HG03565 (cell line): Measurements from ENCODE around the gene SEC14L6.
"Not testable (repeated sequence)": the region's sequence is repeated elsewhere in the genome, so short reads cannot be mapped to it uniquely, and the experiment has no call there.

Experiments used
- ATAC-seq: cut with Tn5 transposase; IDR thresholded peaks from one replicate; pipeline ENCODE4 v1.9.1; 2021; ENCODE audit warnings: mild to moderate bottlenecking, moderate library complexity; ENCODE audit not compliant: unreplicated experiment

Gene SEC14L6

GRCh38 chr22:30546616-30547015, at the start of gene SEC14L6:
Gene SEC14L6 (minus strand): TSS chr22:30546741. CDS start chr22:30546682, 59 bp downstream.
- ATAC-seq, result no peak

DNA sequence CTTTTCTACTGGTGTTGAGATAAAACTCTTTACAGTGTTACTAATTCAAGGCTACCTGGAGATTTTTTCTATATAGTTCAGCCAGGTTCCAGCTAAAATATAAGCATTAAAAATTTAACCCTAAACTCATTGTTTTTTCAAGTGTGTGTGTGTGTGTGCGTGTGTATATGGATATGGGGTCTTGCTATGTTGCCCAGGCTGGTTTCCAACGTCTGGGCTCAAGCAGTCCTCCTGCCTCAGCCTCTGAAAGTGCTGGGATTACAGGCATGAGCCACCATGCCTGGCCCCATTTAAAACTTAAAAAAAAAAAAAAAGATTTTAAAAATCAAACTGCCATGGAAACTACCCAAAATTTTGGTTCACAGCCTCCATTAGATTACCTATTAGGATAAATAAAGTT, 49.7 kb upstream of the SEC14L6 start:
- ATAC-seq, result no peak

DNA sequence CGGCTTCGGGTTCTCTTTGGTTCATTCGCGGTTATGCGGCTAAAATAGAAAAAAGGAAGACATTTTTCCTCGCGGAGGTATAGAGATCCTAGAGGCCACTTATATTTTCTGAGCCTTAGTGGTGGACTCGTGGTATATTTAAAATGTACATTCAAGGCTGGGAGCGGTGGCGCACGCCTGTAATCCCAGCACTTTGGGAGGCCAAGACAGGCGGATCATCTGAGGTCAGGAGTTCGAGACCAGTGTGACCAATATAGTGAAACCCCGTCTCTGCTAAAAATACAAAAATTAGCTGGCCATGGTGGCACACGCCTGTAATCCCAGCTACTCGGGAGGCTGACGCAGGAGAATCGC, 45.8 kb upstream of the SEC14L6 start:
- not testable (repeated sequence) for ATAC-seq

DNA sequence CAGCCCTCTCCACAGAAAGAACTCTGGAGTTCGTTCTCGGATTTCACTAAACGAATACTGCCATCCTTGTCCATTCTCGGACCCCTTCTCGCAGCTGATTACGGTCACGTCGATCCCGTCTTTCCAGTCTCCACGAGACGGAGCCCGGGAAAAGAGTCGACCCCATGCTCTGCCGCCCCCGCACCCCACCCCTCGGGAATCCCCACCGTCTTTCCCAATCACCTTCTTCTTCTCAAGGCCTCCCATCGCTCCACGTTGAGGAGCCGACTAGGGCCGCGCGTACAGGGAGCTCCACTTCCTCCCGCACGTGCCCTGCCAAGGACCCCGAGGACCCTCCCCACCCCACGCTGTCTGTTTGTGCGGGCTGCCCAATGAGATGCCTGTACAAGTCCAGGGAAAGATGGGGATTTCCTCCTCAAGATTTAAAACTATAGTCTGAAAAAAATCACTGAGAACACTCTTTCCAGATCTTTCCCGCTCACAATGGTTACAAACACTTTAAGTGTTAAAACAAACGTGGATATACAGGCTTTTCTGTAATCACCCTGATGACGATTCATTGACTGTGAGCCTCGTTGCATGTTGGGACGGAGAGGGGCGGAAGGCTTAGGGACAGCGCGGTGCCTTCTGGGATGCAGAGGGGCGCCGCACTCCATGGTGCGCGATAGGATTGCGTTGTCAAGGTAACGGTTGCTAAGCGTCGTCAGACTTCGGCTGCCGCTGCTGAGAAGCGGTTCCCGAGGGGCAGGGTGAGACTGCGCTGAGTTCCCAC, 45.2 kb upstream of the SEC14L6 start, which contains the start of gene PES1:
TSS of gene PES1 (minus strand) at position 323 of the 772 bp plus-strand sequence. CDS start at position 246, 77 bp downstream.
- ATAC-seq, result peak; percentile 93

DNA sequence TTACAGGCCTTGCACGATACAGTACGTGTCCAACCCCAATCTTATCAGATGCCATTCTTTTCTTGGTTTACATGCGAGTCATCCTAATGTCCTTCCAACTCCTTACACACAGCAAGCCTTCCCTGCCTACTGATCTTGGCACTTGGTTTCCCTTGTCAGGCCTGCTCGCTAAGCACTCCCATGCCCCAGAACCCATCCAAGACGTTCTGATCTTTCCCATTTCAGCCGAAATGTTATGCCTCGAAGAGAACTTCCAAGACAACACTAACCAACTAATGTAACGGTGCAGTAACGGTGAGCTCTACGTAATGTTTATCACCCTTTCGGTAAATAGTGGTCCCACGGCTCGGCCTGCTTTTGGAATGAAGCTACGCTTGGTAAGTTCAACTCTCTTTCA, 44.6 kb upstream of the SEC14L6 start:
- ATAC-seq, result no peak

GRCh38 chr22:30586414-30586813, 39.9 kb upstream of the SEC14L6 start:
- no peak for ATAC-seq

GRCh38 chr22:30584441-30584840, 37.9 kb upstream of the SEC14L6 start:
- no peak for ATAC-seq

- no peak for ATAC-seq
These were observed 36.4 kb upstream of the SEC14L6 start for GRCh38 chr22:30582788-30583545.

DNA sequence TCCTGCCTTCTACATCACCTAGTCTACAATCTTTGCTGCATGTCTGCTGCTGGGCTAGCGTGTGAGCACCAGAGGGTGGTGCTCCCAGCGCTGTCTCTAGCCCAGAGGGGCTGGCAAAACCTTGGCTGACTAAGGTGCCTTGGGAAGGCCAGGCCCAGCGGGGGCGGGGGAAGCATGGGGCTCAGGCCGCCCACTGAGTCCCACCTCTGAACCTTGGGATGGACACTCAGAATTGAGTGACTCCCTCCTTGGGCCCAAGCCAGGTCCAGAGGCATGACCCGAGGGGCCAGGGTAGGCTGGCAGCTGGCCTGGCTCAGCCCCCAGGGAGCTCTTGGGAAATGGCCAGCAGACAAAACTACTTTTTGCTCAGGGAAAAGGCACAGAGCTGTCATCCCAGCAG, 35.5 kb upstream of the SEC14L6 start:
- no peak for ATAC-seq

- ATAC-seq, result no peak
These were observed 34.4 kb upstream of the SEC14L6 start for GRCh38 chr22:30580896-30581295.

DNA sequence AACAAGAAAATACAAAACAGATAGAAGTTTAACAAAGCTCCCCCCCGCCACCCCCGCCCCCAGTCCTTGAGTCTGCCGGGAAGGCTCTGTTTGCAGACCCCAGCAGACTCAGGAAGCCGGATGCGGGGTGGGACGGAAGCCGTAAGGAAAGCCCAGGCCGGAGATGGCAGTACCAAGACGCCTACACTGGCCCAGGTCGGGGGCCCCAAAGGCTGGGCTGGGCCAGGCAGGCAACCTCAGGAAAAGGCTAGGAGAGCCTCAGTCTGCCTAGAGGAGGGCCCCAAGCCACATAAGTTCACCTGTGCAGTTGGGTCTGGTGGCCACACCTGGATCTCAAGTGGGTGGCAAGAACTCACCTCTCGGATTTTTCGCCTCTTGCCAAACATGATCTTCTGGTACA, 31.9 kb upstream of the SEC14L6 start:
- ATAC-seq, result no peak

GRCh38 chr22:30575859-30576258, 29.3 kb upstream of the SEC14L6 start:
- no peak for ATAC-seq

DNA sequence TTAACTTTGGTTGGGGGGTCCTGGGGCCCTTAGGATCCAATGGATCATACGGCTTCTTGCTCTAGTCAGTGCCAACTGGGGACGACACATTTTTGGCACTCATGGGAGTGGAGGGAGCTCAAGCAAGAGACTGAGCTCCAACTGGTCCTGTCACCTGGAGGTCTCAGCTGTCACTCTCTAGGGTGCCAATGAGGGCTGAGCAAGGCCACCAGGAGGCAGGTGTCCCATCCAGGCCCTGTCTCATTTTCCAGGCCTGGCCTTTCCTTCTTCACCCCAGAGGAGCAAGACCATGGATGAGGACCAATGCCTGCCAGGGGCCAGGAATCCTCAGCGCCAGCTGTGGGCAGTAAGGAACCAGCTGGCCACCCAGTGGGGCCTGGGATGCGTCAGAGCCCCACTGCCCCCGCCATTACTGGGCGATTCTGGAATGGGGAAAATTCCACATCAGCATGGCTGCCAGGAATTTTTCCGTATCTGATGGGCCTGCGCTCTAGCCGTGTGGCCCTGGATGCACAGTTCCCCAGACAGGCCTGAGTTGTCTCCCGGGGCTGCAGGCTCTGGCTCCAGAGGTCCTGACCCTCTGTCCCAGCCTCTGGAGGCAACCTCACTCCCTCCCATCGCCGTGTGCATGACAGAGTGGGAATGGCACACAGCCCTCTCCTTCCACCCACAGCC, 28.6 kb upstream of the SEC14L6 start:
- ATAC-seq, result no peak

GRCh38 chr22:30574095-30574981, 27.8 kb upstream of the SEC14L6 start, which contains the start of gene GAL3ST1:
Gene GAL3ST1 (minus strand): TSS chr22:30574665. CDS start chr22:30557392, 17,273 bp downstream.
- no peak for ATAC-seq

DNA sequence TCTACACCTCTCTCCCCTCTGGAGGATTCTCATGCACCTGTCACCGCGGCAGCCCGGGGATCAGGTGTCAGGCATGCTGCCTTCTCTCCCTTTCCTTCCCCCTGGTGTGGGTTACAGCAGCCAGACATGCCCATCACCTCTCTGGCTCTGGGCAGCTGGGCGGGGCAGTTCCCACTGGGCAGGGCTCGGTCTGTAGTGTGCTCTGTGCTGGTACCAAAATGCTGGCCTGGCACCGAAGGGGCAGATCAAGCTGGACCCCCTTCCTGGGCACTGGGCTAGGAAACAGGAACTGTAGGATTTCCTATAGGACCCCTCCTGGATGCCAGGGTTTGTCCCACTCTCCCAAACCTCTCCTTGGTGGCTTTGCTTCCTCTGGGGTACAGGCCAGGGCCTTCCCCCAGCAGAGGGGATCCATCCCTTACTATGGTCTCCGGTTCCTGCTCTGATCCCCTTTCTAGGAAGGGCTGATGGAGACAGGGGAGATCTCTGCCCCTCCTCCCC, 27.1 kb upstream of the SEC14L6 start:
- ATAC-seq, result no peak

DNA sequence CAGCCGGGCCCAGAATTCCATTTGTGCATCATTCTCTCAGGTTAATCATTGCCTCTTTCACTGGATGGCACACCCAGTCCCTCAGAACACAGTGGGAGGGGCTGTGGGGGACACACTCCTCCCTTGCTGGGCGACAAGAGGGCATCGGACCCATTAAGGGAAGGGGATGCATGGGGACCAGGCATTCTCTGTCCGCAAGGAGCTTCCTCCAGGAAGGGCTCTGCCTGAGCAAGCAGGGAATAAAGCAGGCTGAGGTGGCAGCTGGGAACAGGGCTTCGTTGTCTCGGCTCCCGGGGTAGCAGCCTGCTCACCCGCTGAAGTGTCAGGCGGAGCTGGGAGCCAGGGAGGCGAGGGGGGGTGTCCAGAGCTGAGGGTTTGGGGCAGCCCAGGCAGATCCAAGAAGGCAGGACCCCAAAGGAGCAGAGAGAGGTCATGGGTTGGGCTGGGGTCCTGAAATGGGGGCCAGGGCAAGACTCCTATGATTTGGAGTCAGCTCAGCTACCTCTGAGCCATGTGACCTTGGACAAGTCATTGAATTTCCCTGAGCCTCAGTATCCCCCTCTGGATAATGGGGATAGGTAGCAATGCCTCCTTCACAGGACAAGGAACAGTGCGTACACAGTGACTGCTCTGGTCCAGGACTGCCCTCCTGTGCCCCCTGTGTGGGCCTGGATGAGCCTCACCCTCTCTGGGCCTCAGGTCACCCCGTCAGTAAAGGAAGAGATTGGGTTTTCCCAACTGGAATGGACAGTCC, 26.5 kb upstream of the SEC14L6 start:
- no peak for ATAC-seq

DNA sequence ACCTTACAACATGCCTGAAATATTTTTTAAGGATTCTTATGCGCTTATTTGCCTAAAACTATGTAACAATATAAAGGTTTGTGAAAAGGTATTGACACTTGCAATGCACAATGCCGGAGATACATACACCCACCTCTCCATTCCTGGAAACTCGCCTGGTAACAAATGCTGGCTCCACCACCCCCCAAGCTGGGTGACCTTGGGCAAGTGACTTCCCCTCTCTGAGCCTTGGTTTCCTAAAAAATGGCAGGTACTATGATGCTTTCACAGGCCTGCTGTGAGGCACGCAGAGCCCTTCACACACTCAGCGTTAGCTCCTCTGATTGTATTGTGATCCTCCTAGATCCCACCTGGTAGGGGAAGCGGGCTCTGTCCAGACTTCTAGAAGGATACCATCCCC, 25.7 kb upstream of the SEC14L6 start:
- ATAC-seq, result no peak

DNA sequence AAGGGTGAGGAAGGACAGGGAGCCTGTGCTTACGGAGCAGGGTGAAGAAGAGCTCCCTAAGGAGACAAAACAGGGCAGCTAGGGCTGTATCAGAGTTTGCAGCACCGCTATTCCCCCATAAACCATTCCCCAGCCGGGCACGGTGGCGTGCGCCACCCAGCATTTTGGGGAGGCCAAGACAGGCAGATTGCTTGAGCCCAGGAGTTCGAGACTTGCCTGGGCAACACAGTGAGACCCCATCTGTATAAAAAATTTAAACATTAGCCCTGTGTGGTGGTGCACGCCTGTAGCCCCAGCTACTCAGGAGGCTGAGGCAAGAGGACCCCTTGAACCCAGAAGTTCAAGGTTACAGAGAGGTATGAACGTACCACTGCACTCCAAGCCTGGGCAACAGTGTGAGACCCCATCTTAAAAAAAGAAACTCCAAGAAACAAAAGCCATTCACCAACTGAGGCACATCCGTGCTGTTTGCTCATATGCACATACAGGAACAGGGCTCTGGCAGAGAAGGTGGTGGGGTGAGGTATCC, 23.2 kb upstream of the SEC14L6 start:
- ATAC-seq, result no peak

DNA sequence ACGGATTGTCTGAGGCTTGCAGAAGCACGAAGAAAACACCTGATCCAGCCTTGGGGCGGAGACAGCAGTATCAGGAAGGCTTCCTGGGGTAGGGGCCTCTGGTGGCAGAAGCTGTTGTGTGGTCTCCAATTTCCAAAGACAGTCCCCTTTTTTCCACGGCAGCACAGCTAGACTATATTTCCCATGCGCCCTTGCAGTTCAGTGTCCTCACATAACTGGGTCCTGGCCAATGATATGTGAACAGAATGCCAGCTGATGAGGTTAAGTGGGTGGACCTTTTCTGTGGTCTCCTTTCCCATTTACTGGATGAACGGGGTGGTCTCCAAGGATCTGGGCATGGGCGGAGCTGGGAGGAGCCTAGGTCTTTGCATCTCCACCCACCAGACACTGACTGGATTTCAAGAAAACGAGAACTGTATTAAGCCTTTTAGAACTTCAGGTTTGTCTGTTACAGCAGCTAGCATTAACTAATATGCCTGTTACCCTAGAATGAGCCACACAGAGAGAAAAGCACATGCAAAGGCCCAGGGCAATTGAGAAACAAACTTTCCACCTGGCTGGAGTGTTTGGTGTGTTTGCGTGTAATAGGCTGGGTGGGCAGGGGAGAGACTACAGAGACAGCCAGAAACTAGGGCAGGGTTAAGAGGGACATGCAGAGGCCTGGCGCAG, 21.7 kb upstream of the SEC14L6 start:
- no peak for ATAC-seq
